NOMO-1 (cell line): ENCODE measurements around the gene TCP11L1.
A peak's percentile ranks its signal among the peaks of the same experiment; 100 is the strongest.

Experiments
- DNase-seq, 2 experiments: peaks; one replicate each; lab custom pipeline; 2025; ENCODE audit not compliant: unreplicated experiment in 2 of 2; lab: John Stamatoyannopoulos, UW

TCP11L1 gene

GRCh38 chr11:33039274-33040032 lies at the start of gene TCP11L1:
Gene TCP11L1, plus strand, starts transcription at chr11:33039572. Its CDS starts 4,202 bp downstream, at chr11:33043774.
- peak; percentile 85 to 88 for DNase-seq

DNA sequence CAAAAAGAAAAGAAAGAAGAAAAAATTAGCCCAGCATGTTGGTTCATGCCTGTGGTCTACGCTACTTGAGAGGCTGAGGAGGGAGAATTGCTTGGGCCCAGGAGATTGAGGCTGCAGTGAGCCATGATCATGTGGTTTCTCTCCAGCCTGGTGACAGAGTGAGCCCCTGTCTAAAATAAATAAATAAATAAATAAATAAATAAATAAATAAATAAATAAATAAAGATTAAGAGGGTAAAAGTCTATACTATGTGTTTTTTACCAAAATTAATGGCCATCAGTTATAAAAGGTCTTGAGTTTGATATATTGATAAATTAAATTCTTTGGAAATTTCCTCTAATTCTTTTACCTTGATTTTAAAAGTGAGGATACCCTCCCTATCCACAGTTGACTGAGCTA lies 48.9 kb upstream of the TCP11L1 start:
- DNase-seq: no peak

DNA sequence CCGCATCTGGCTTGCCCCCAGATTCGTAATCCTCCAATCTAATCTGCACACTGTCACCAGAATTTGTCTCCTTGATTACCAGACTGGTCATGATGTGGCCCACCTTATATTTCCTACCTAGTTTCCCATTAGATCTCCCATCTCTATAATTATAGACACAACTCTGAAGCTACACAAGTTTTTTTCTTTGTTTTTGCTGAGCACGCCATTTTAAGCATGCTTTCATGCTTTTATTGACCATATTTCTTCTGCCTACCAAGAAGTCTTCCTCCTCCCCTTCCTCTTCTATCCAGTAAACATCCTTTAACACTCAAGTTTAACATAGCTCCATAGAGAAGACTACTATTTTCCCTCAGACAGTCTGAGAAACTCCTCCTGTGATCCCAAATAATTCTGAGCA lies 47.9 kb upstream of the TCP11L1 start:
- DNase-seq: no peak

DNA sequence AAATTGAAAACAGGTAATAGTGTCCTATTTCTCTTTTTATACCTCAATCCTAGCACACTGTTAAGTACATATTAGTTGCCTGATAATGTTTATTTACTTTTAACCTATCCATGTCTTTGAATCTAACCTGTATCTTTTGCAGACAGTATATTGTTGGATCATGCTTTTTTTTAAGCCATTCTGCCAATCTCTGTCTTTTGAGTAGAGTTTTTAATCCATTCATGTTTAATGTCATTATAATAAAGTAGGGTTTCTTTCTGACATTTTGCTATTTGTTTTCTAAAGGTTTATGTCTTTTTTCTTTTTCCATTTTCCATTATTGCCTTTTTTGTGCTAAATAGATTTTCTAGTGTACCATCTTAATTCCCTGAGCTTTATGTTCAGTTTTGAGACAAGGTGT lies 47.5 kb upstream of the TCP11L1 start:
- DNase-seq: no peak

GRCh38 chr11:33000181-33000580 lies 39.2 kb upstream of the TCP11L1 start:
- DNase-seq: no peak

- no peak for DNase-seq
Observed at GRCh38 chr11:33001281-33001680, 38.1 kb upstream of the TCP11L1 start.

DNA sequence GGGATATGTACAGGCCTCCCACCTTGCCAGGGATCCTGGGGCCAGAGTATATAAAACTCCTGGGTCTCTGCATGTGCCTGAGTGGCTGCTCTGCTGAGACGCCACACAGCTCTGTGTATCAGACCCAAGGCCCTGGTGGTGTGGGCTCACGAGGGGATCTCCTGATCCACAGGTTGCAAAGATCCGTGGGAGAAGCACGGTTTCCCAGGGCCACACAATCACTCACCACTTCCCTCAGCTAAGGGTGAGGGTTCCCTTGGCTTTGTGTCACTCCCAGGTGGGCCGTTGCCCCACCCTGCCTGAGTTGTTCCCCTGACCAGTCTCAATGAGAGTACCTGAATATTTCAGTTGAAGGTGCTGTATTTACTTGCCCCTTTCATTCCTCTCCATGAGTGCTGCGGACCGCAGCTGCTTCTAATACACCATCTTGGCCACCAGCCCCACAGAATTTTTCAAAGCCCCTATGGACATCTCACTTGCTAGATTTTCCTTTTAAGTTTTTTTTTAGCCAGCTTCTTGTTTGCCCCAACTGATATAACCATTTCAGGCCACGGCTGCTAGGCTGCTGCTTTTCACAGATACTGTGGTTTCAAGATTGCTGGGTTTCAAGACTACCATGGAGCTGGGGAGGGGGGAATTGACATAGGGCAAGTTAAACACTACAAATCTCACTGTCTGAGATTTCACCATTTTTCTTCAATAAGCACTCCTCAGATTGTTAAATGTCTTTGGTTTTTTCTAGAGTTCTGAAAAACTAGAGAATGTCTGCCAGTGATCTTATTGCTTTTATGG lies 37.4 kb upstream of the TCP11L1 start:
- DNase-seq: no peak

DNA sequence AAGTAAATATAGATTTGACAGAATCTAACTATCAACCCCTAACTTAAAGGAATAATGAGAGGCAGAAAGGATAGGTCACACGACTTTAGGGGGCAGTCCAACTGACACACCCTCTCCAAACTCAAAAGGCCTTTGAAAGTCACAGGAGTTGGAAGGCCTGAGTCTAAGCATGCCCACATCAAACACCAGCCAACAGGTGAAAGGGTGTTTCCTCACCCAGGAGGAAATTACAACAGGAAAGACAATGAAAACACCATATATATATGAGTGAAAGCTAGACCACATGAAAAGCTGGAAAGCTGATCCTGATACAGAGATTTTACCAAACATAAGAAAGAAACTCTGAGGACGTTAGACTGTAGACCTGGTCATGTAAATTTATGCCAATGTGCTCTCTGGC lies 34.2 kb upstream of the TCP11L1 start:
- DNase-seq: no peak

DNA sequence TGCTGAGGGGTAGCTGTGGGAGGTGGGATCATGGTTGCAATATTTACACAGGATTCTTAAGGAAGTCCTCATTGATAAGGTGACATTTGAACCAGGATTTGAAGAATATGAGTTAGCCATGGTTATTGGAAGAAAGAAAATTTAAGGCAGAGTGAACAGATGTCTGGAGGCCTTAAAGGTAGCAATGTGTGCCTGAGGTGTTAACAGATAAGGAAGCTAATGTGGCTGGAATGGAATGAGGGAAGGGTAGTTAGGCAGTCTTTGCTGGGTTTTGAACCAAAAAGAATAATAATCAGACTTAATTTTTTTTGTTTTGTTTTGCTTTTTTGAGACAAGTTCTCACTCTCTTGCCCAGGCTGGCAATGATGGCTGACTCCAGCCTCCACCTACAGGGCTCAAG lies 33.4 kb upstream of the TCP11L1 start:
- DNase-seq: no peak

DNA sequence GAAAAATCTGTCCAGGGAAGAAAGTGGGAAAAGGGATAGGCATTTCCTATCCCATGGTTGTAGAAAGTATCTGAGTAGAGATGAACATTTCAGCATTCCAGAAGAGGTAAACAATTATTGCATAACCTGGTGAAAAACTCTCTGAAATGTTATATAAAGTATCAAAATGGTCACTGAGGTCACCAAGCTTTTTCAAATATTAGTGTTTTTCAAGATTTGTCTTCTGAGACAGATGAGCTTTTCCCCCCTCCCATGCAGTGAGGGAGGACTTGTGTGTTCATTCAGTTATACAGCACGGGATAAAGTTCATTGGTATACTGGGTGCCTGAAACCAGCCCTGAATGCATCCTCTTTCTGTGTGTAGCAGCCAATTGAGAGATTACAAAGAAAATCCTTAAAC lies 25.6 kb upstream of the TCP11L1 start:
- DNase-seq: no peak

GRCh38 chr11:33015621-33016551 lies 23.5 kb upstream of the TCP11L1 start, which contains the start of gene DEPDC7:
Gene DEPDC7, plus strand, starts transcription at chr11:33015878. Its CDS starts 78 bp downstream, at chr11:33015956.
- peak; percentile 42 to 67 for DNase-seq

GRCh38 chr11:33016654-33017053 lies 22.7 kb upstream of the TCP11L1 start:
- DNase-seq: no peak

- DNase-seq: no peak
Observed at GRCh38 chr11:33017478-33017877, 21.9 kb upstream of the TCP11L1 start.

- no peak for DNase-seq
Observed at GRCh38 chr11:33017965-33018364, 21.4 kb upstream of the TCP11L1 start.

- no peak for DNase-seq
Observed at GRCh38 chr11:33018840-33019239, 20.5 kb upstream of the TCP11L1 start.

DNA sequence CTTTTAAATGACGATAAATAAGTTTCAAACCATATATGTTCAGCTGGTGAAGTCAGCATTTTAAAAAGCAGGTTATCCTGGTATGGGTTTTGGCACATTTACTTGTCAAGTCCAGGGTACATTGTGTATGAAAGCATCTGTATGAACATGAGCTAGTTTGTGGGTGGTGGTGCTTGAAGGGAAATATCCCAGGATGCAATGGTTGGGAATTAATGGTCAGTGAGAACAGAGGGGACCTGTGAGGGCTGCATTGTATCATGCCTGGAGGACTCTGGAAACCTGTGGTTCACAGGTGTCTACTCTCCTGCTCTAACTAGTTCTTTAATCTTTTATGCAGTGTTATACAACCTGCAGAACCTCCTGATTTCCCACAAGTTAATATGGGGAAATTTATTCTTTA lies 17.9 kb upstream of the TCP11L1 start:
- no peak for DNase-seq

- DNase-seq: no peak
Observed at GRCh38 chr11:33021937-33022336, 17.4 kb upstream of the TCP11L1 start.

GRCh38 chr11:33025339-33025722 lies 14.0 kb upstream of the TCP11L1 start:
- no peak for DNase-seq

DNA sequence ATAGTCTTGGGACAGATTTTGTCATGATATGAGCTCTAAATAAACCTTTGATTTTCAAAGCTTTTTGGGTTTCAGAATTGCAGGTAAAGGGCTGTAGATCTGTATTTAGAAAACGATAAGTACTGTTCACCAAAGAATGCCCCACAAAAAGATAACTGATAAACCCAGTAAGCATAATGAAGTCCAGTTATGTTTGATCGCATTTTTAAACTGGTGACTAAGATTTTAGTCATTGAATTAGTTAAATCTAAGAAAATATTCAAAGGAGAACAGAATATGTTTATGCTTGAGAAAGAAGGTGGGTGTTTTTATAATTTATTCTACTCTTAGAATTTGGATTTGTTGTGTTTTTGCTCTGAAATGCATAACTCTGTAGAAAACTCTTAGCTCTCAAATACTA lies 12.1 kb upstream of the TCP11L1 start:
- no peak for DNase-seq

- DNase-seq: no peak
Observed at GRCh38 chr11:33027846-33028536, 11.4 kb upstream of the TCP11L1 start.
